GM12891 (cell line): ENCODE data around the gene FBLN5.

Experiments
- POLR2A ChIP-seq: IDR thresholded peaks from 2 replicates; pipeline ENCODE4 v1.6.1; 2011; ENCODE audit warnings: low read depth, low read length, control low read depth
- POLR2AphosphoS5 ChIP-seq: IDR thresholded peaks from 2 replicates; pipeline ENCODE4 v1.6.1; 2011; ENCODE audit warnings: low read depth, low read length, control low read depth
- TAF1 ChIP-seq: IDR thresholded peaks from 2 replicates; pipeline ENCODE4 v1.6.1; 2011; ENCODE audit warnings: low read depth, low read length, control low read depth

GRCh38 chr14:91942128-91942527 is 5.4 kb downstream of the FBLN5 start:
- TF ChIP-seq POLR2A (no peak), POLR2AphosphoS5 (no peak), TAF1 (no peak)
